CD4-positive, alpha-beta T cell (primary cell): ENCODE results near the gene CALCR. TPM values are rescaled to one million over a fixed set of nuclear protein-coding genes. Genes with fewer than 3 reads are reported as not detected.
"Not testable (repeated sequence)": the region's sequence is repeated elsewhere in the genome, so short reads cannot be mapped to it uniquely, and the experiment has no call there.

Source experiments
- ATAC-seq: fragments of 200-7000 bp; cut with Tn5 transposase; one replicate; pipeline ENCODE4 v1.10.0; 2022; ENCODE audit warnings: mild to moderate bottlenecking; ENCODE audit not compliant: poor library complexity
- CTCF ChIA-PET: fragments of 350-600 bp; sonication (Branson Sonifier 250); formaldehyde crosslinking; loops from one replicate; lab custom pipeline; 2021; ENCODE audit warnings: antibody characterized with exemption, inconsistent platforms; lab: Charles Lee
- POLR2A ChIA-PET: fragments of 350-600 bp; sonication (Branson Sonifier 250); formaldehyde crosslinking; loops from one replicate; lab custom pipeline; 2021; ENCODE audit warnings: antibody characterized with exemption, inconsistent platforms; lab: Charles Lee
- DNase-seq, 14 experiments: peaks; one replicate each; pipeline ENCODE4 v3.0.0-alpha.2; 2013 to 2020; ENCODE audit warnings: mixed read lengths in 2 of 14
- H3K27ac ChIP-seq, 2 donors: one replicate each; pipeline versions ENCODE4 v1.5.1 to v1.7.0; 2013; ENCODE audit warnings: low read length in 2 of 2, low read depth in 1 of 2, mild to moderate bottlenecking in 1 of 2
- H3K27me3 ChIP-seq, 2 experiments: 1 replicate in 1 of 2; 2 replicates in 1 of 2; pipeline versions ENCODE4 v1.6.1 to v1.7.0; 2013; ENCODE audit warnings: low read length in 2 of 2, control low read depth in 1 of 2, mild to moderate bottlenecking in 1 of 2, moderate library complexity in 1 of 2; ENCODE audit not compliant: insufficient read depth in 2 of 2, control insufficient read depth in 1 of 2
- H3K36me3 ChIP-seq: one replicate; pipeline ENCODE4 v1.6.1; 2013; ENCODE audit warnings: low read length, control low read depth; ENCODE audit not compliant: insufficient read depth
- H3K4me1 ChIP-seq: one replicate; pipeline ENCODE4 v1.6.1; 2013; ENCODE audit warnings: low read length, control low read depth; ENCODE audit not compliant: insufficient read depth
- H3K4me3 ChIP-seq: one replicate; pipeline ENCODE4 v1.5.1; 2013; ENCODE audit warnings: mild to moderate bottlenecking, low read length, moderate library complexity
- H3K9me3 ChIP-seq, 2 experiments: 1 replicate in 1 of 2; 2 replicates in 1 of 2; pipeline versions ENCODE4 v1.6.1 to v1.7.0; 2013; ENCODE audit warnings: low read length in 2 of 2, mild to moderate bottlenecking in 2 of 2, control low read depth in 1 of 2, moderate library complexity in 1 of 2; ENCODE audit not compliant: control insufficient read depth in 1 of 2, insufficient read depth in 1 of 2
- H3K27ac Mint-ChIP-seq: one replicate; pipeline ENCODE4 v1.8.0; 2020; ENCODE audit warnings: mixed read lengths
- H3K27me3 Mint-ChIP-seq: one replicate; pipeline ENCODE4 v1.8.0; 2021; ENCODE audit warnings: mixed read lengths
- H3K36me3 Mint-ChIP-seq: one replicate; pipeline ENCODE4 v1.8.0; 2021; ENCODE audit warnings: low read depth, mixed read lengths
- H3K4me1 Mint-ChIP-seq: one replicate; pipeline ENCODE4 v1.8.0; 2021; ENCODE audit warnings: low read depth, mixed read lengths
- H3K4me3 Mint-ChIP-seq: one replicate; pipeline ENCODE4 v1.8.0; 2020; ENCODE audit warnings: mild to moderate bottlenecking, mixed read lengths
- H3K9me3 Mint-ChIP-seq: one replicate; pipeline ENCODE4 v1.8.0; 2020; ENCODE audit warnings: mixed read lengths
- intact Hi-C, 2 experiments: fragments of 100-400 bp; cut with DNase I in 1 of 2; cut with micrococcal nuclease in 1 of 2; formaldehyde crosslinking; loops; one replicate each; pipeline versions ENCODE4 v1.15.1 to v1.9.0; 2023 to 2025; cut with DNase I, micrococcal nuclease
- total RNA-seq, 174 experiments: library from RNA in 2 of 174; stranded (reverse) in 2 of 174; gene quantifications; one replicate each; pipeline ENCODE4 v1.2.3 and lab custom pipeline; 2021 to 2026
- TF ChIP-seq, protein P1 (sequence below): fragments of 200-600 bp; IDR thresholded peaks from one replicate; pipeline ENCODE4 v1.8.0; 2022; ENCODE audit warnings: antibody characterized with exemption, mild to moderate bottlenecking

Gene CALCR
- total RNA-seq, 2 experiments from 2014 or later, result not detected

DNA sequence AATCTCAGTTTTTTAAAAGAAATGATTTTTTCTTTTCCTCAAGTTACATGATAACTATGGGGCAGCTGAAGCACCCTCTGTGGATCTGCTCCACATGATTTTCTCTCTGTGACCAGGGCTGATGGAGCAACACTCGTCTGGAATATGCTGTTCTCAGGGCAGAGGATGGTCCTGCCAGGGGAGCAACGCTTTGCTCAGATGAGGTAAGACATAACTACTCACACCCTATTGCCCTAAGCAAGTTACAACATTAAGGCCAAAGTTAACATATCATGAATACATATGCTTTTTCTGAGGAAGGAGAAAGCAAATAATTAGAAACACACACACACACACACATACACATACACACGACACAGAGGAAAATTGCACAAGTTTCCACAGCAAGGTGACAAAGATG is 71.4 kb downstream of the CALCR start:
- CTCF ChIA-PET, result no interaction called here
- no peaks in the 10 kb centered on the region for H3K4me1 ChIP-seq
- Mint-ChIP-seq H3K36me3 (no peaks in the 10 kb centered on the region), H3K9me3 (no peaks in the 10 kb centered on the region), H3K4me1 (no peaks in the 10 kb centered on the region), H3K27ac (no peak overlapping the region), H3K27me3 (no peaks in the 10 kb centered on the region), H3K4me3 (no peak overlapping the region)
- no peaks in the 10 kb centered on the region for H3K27me3 ChIP-seq
- no peak overlapping the region for H3K4me3 ChIP-seq
- no peaks in the 10 kb centered on the region for H3K36me3 ChIP-seq
- intact Hi-C loops, result no loop called here
- TF ChIP-seq, protein P1, sequence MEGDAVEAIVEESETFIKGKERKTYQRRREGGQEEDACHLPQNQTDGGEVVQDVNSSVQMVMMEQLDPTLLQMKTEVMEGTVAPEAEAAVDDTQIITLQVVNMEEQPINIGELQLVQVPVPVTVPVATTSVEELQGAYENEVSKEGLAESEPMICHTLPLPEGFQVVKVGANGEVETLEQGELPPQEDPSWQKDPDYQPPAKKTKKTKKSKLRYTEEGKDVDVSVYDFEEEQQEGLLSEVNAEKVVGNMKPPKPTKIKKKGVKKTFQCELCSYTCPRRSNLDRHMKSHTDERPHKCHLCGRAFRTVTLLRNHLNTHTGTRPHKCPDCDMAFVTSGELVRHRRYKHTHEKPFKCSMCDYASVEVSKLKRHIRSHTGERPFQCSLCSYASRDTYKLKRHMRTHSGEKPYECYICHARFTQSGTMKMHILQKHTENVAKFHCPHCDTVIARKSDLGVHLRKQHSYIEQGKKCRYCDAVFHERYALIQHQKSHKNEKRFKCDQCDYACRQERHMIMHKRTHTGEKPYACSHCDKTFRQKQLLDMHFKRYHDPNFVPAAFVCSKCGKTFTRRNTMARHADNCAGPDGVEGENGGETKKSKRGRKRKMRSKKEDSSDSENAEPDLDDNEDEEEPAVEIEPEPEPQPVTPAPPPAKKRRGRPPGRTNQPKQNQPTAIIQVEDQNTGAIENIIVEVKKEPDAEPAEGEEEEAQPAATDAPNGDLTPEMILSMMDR, result no peak
- DNase-seq, result no peak
- no peak for ATAC-seq
- POLR2A ChIA-PET, result no interaction called here
- no peaks in the 10 kb centered on the region for H3K9me3 ChIP-seq
- H3K27ac ChIP-seq, result no peak overlapping the region

GRCh38 chr7:93491860-93492259 is 82.7 kb downstream of the CALCR start:
- CTCF ChIA-PET, H3K27ac Mint-ChIP-seq, H3K36me3 ChIP-seq, H3K4me1 Mint-ChIP-seq, ATAC-seq, H3K27me3 Mint-ChIP-seq, H3K9me3 ChIP-seq, intact Hi-C loops, H3K4me3 ChIP-seq, DNase-seq, H3K27me3 ChIP-seq, H3K4me1 ChIP-seq, H3K36me3 Mint-ChIP-seq, H3K27ac ChIP-seq, H3K4me3 Mint-ChIP-seq, POLR2A ChIA-PET: not testable (repeated sequence)
- peaks cover 15% of the 10 kb centered on the region for H3K9me3 Mint-ChIP-seq

DNA sequence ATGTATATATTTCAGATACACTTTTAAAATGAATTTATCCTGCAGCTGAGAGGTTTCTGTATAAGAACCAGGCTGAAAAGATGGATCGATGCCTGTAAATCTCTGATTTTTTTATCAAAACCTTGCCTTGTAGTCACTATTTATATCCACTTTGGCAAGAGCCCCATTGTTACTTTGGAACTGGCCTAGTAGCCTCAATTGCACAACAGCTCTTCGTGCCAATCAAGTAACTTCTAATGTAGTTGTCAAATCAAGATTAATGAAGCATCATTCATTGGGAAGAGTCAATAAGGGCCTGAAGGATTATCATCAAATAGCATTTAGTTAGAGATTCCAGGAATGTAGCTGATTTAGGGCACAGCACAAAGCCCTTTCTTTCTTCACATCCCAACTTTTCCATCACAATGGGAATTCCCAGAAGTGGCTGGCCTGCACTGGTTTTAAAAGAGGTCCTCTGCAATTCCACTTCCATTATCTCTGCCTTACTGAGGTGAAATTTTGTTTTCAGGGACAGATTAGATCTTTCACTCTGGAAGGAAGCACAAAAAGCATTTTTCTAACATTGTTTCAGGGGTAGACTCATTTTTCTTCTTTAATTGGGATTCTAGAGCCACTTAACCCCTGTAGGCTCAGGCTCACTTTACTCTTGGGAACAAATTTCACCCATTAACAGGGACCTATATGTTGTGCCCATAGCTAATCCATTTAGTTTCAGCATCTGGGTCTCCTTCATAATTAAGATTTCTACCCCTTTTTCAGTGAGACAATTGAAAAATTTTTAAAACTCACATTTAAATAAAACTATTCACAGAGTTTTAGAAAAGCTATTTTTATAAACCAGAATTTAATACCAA is 97.8 kb downstream of the CALCR start:
- Histone ChIP-seq H3K36me3 (no peaks in the 10 kb centered on the region), H3K4me3 (no peak overlapping the region), H3K27me3 (no peaks in the 10 kb centered on the region), H3K9me3 (no peaks in the 10 kb centered on the region), H3K4me1 (no peaks in the 10 kb centered on the region), H3K27ac (no peak overlapping the region)
- CTCF ChIA-PET, result no interaction called here
- no peak for DNase-seq
- no peaks in the 10 kb centered on the region for H3K36me3 Mint-ChIP-seq
- no peaks in the 10 kb centered on the region for H3K9me3 Mint-ChIP-seq
- no peak overlapping the region for H3K4me3 Mint-ChIP-seq
- TF ChIP-seq, protein P1, result no peak
- H3K27me3 Mint-ChIP-seq, result peaks cover 5% of the 10 kb centered on the region
- POLR2A ChIA-PET, result no interaction called here
- intact Hi-C loops, result no loop called here
- H3K27ac Mint-ChIP-seq, result no peak overlapping the region
- H3K4me1 Mint-ChIP-seq, result no peaks in the 10 kb centered on the region
- ATAC-seq, result no peak

- Mint-ChIP-seq H3K4me3 (no peak overlapping the region), H3K36me3 (no peaks in the 10 kb centered on the region), H3K27ac (no peak overlapping the region), H3K4me1 (no peaks in the 10 kb centered on the region), H3K9me3 (no peaks in the 10 kb centered on the region), H3K27me3 (peaks cover 8% of the 10 kb centered on the region)
- no peaks in the 10 kb centered on the region for H3K4me1 ChIP-seq
- ATAC-seq (no peak), DNase-seq (no peak)
- ChIA-PET POLR2A (no interaction called here), CTCF (no interaction called here)
- no peak overlapping the region for H3K27ac ChIP-seq
- H3K36me3 ChIP-seq, result no peaks in the 10 kb centered on the region
- TF ChIP-seq, protein P1, result no peak
- intact Hi-C loops, result no loop called here
- H3K9me3 ChIP-seq, result no peaks in the 10 kb centered on the region
- H3K4me3 ChIP-seq, result no peak overlapping the region
- no peaks in the 10 kb centered on the region for H3K27me3 ChIP-seq
Measured at GRCh38 chr7:93475811-93476210, 98.7 kb downstream of the CALCR start.
